IMR-90 (cell line): Measurements from ENCODE around the gene LMLN. TPM values are rescaled to one million over a fixed set of nuclear protein-coding genes. Genes with fewer than 3 reads are reported as not detected.

Experiments
- ATAC-seq: fragments of 200-7000 bp; cut with Tn5 transposase; 2 replicates; pipeline ENCODE4 v1.9.1; 2020; ENCODE audit warnings: low read depth, mild to moderate bottlenecking, moderate library complexity
- BruUV-seq: library from RNA; stranded (reverse); fragments of 400-500 nt; replicated peaks from 2 replicates; lab custom pipeline; 2021; lab: Mats Ljungman, UMichigan
- CTCF ChIA-PET: fragments of 300-600 bp; formaldehyde crosslinking; extraction: SDS; loops from one replicate; lab custom pipeline; 2021; ENCODE audit warnings: antibody characterized with exemption; lab: Yijun Ruan, JAX
- POLR2A ChIA-PET: fragments of 300-600 bp; sonication (Branson Sonifier 250); formaldehyde crosslinking; loops from one replicate; lab custom pipeline; 2022; ENCODE audit warnings: antibody characterized with exemption; ENCODE audit not compliant: unreplicated experiment; lab: Charles Lee
- DNase-seq: peaks from one replicate; pipeline ENCODE4 v3.0.0; 2013
- H2AFZ ChIP-seq: replicated peaks from 2 replicates; pipeline ENCODE3; 2013; ENCODE audit warnings: low read length, mild to moderate bottlenecking; ENCODE audit not compliant: poor library complexity
- H2AK5ac ChIP-seq: 2 replicates; pipeline ENCODE4 v1.6.1; 2013; ENCODE audit warnings: low read depth, low read length, inconsistent platforms
- H2AK9ac ChIP-seq: replicated peaks from 2 replicates; pipeline ENCODE3; 2013; ENCODE audit warnings: mild to moderate bottlenecking, low read depth, low read length, moderate library complexity; ENCODE audit not compliant: poor library complexity
- H2BK120ac ChIP-seq: 2 replicates; pipeline ENCODE4 v1.6.1; 2013; ENCODE audit warnings: low read depth, low read length, inconsistent platforms
- H2BK15ac ChIP-seq: 3 replicates; pipeline ENCODE4 v1.6.1; 2013; ENCODE audit warnings: low read depth, low read length, inconsistent platforms
- H2BK20ac ChIP-seq: 2 replicates; pipeline ENCODE4 v1.6.1; 2013; ENCODE audit warnings: low read depth, mild to moderate bottlenecking, inconsistent platforms, low read length, moderate library complexity
- H2BK5ac ChIP-seq: 2 replicates; pipeline ENCODE4 v1.6.1; 2013; ENCODE audit warnings: mild to moderate bottlenecking, low read depth, low read length, inconsistent platforms; ENCODE audit not compliant: poor library complexity, severe bottlenecking
- H3K14ac ChIP-seq: replicated peaks from 2 replicates; pipeline ENCODE4 v1.6.1; 2013; ENCODE audit warnings: low read depth, low read length, inconsistent platforms
- H3K18ac ChIP-seq: 2 replicates; pipeline ENCODE4 v1.6.1; 2013; ENCODE audit warnings: low read depth, low read length, control low read depth
- H3K23ac ChIP-seq: 2 replicates; pipeline ENCODE4 v1.6.1; 2013; ENCODE audit warnings: low read depth, low read length, inconsistent platforms
- H3K27ac ChIP-seq: 2 replicates; pipeline ENCODE4 v1.5.1; 2013; ENCODE audit warnings: mild to moderate bottlenecking, control low read depth, low read length; ENCODE audit not compliant: insufficient read depth
- H3K27me3 ChIP-seq: 2 replicates; pipeline ENCODE4 v1.6.1; 2013; ENCODE audit warnings: low read length; ENCODE audit not compliant: control insufficient read depth, insufficient read depth
- H3K36me3 ChIP-seq: 2 replicates; pipeline ENCODE4 v1.6.1; 2013; ENCODE audit warnings: low read length, mixed read lengths; ENCODE audit not compliant: control insufficient read depth, insufficient read depth
- H3K4ac ChIP-seq: 2 replicates; pipeline ENCODE4 v1.6.1; 2013; ENCODE audit warnings: low read depth, low read length, inconsistent platforms
- H3K4me1 ChIP-seq: 2 replicates; pipeline ENCODE4 v1.6.1; 2013; ENCODE audit warnings: low read length, mixed read lengths; ENCODE audit not compliant: control insufficient read depth, insufficient read depth
- H3K4me2 ChIP-seq: 2 replicates; pipeline ENCODE4 v1.6.1; 2013; ENCODE audit warnings: low read depth, mild to moderate bottlenecking, control low read depth, low read length, moderate library complexity
- H3K4me3 ChIP-seq: 2 replicates; pipeline ENCODE4 v1.5.1; 2013; ENCODE audit warnings: low read depth, mild to moderate bottlenecking, control low read depth, low read length, moderate library complexity; ENCODE audit not compliant: insufficient read depth
- H3K56ac ChIP-seq: 2 replicates; pipeline ENCODE4 v1.6.1; 2013; ENCODE audit warnings: low read length, inconsistent platforms; ENCODE audit not compliant: insufficient read depth; ENCODE audit errors: extremely low read depth
- H3K79me1 ChIP-seq, 2 experiments: 2 replicates each; pipeline ENCODE4 v1.6.1; 2013; ENCODE audit warnings: low read length in 2 of 2, inconsistent platforms in 1 of 2, low read depth in 1 of 2
- H3K9ac ChIP-seq: 2 replicates; pipeline ENCODE4 v1.6.1; 2013; ENCODE audit warnings: low read depth, low read length, control low read depth
- H3K9me1 ChIP-seq: 2 replicates; pipeline ENCODE4 v1.6.1; 2013; ENCODE audit warnings: low read length, inconsistent platforms; ENCODE audit not compliant: insufficient read depth
- H3K9me3 ChIP-seq: 2 replicates; pipeline ENCODE4 v1.6.1; 2013; ENCODE audit warnings: low read length; ENCODE audit not compliant: control insufficient read depth, insufficient read depth
- H4K20me1 ChIP-seq: 2 replicates; pipeline ENCODE4 v1.6.1; 2013; ENCODE audit warnings: low read length, inconsistent platforms; ENCODE audit not compliant: insufficient read depth
- H4K5ac ChIP-seq: 2 replicates; pipeline ENCODE4 v1.6.1; 2013; ENCODE audit warnings: mild to moderate bottlenecking, low read depth, low read length, control low read depth
- H4K8ac ChIP-seq, 2 experiments: 2 replicates each; pipeline ENCODE4 v1.6.1; 2013; ENCODE audit warnings: low read depth in 2 of 2, low read length in 2 of 2, control low read depth in 1 of 2, inconsistent platforms in 1 of 2
- H4K91ac ChIP-seq: 2 replicates; pipeline ENCODE4 v1.6.1; 2013; ENCODE audit warnings: low read depth, low read length, inconsistent platforms; ENCODE audit not compliant: insufficient read depth
- FOS ChIP-seq: fragments of 150-350 bp; IDR thresholded peaks from 2 replicates; pipeline ENCODE4 v1.6.1; 2016; ENCODE audit warnings: low read depth, low read length
- WGBS, 2 experiments: methylation state at CpG; one replicate each; pipeline versions ENCODE4 v1.1.5 to v1.1.7; 2013; ENCODE audit warnings: missing lambda C conversion rate in 2 of 2; ENCODE audit not compliant: insufficient read length in 1 of 2; ENCODE audit errors: extremely low coverage in 2 of 2; 5-methylcytosine and 5-hydroxymethylcytosine counted together
- dilution Hi-C: fragments of 300-500 bp; cut with HindIII; formaldehyde crosslinking; loops from one replicate; pipeline ENCODE4 v1.14.3; 2018; ENCODE audit warnings: low sequenced_read_pairs; ENCODE audit not compliant: unreplicated experiment
- in situ Hi-C: fragments of 300-500 bp; cut with MboI; formaldehyde crosslinking; loops from 3 replicates; pipeline ENCODE4 v1.14.3; 2019; ENCODE audit warnings: low sequenced_read_pairs, inconsistent platforms, mixed read lengths
- intact Hi-C: fragments of 100-400 bp; cut with micrococcal nuclease; formaldehyde crosslinking; loops from 2 replicates; pipeline ENCODE4 v1.10.0; 2022
- polyA plus RNA-seq, 3 experiments: library from polyadenylated mRNA; depleted of rRNA; stranded (reverse); fragments of >200 nt; gene quantifications; 2 replicates each; pipeline ENCODE4 v1.2.3, GENCODE V29; 2012; ENCODE audit warnings: low replicate concordance in 1 of 3
- total RNA-seq: library from RNA; depleted of rRNA; stranded (reverse); fragments of >200 nt; gene quantifications from 2 replicates; pipeline ENCODE4 v1.2.3, GENCODE V29; 2012

Gene LMLN
- total and polyA plus RNA-seq, 2 of the 4 experiments (the other 2 are of a cell fraction): 3.3 to 3.9 TPM

GRCh38 chr3:197996855-197997254 lies 36.8 kb downstream of the LMLN start:
- Histone ChIP-seq H3K56ac (no peak overlapping the region), H2AFZ (no peak overlapping the region), H4K91ac (no peak overlapping the region), H3K27me3 (no peaks in the 10 kb centered on the region), H3K4me2 (no peak overlapping the region), H2AK9ac (no peak overlapping the region), H3K4me1 (no peaks in the 10 kb centered on the region), H3K4me3 (no peak overlapping the region), H2BK20ac (no peak overlapping the region), H3K23ac (no peak overlapping the region), H3K79me1 (no peaks in the 10 kb centered on the region), H4K8ac (no peak overlapping the region), H3K9me3 (no peaks in the 10 kb centered on the region), H2AK5ac (no peak overlapping the region), H2BK15ac (no peak overlapping the region), H3K4ac (no peak overlapping the region), H3K9me1 (no peaks in the 10 kb centered on the region), H3K27ac (no peak overlapping the region), H3K18ac (no peak overlapping the region), H4K5ac (no peak overlapping the region), H3K9ac (no peak overlapping the region), H2BK5ac (no peak overlapping the region), H3K14ac (no peak overlapping the region), H2BK120ac (no peak overlapping the region), H4K20me1 (no peaks in the 10 kb centered on the region), H3K36me3 (0 out of 2 replicates have a peak, but pooled peaks cover 1% of the 10 kb centered on the region)
- no peak for ATAC-seq
- no peak for TF ChIP-seq FOS
- dilution Hi-C loops (no loop called here), intact Hi-C loops (no loop called here), in situ Hi-C loops (no loop called here)
- DNase-seq: no peak
- 100% methylated on average over 1 of the region's 5 CpGs; no CpG with 5 or more reads in 1 of the 2 experiments for WGBS, 2 experiments
- ChIA-PET POLR2A (no interaction called here), CTCF (no interaction called here)
- no TSS peak for BruUV-seq
